ENCODE measurements around the gene CEP72. TPM values are rescaled to one million over a fixed set of nuclear protein-coding genes. Genes with fewer than 3 reads are reported as not detected.

CEP72 gene
- total RNA-seq, 1 experiment from 2014 or later: 17.3 TPM

GRCh38 chr5:658103-658502 is 46.0 kb downstream of the CEP72 start:
- BruUV-seq (replicated peaks): no TSS peak
- Histone ChIP-seq H3K9ac (ENCODE audit: low read length) (peak overlapping the region; percentile 76), H3K9me3 (ENCODE audit: low read length) (no peaks in the 10 kb centered on the region), H4K20me1 (ENCODE audit: low read length) (no peaks in the 10 kb centered on the region), H3K79me2 (ENCODE audit: low read length) (no peaks in the 10 kb centered on the region), H3K27ac (ENCODE audit: low read length) (peak overlapping the region; percentile 97), H3K4me3 (ENCODE audit: low read length) (no peak overlapping the region), H3K9me2 (replicated peaks; ENCODE audit: low read length) (no peaks in the 10 kb centered on the region), H3K27me3 (ENCODE audit: low read length) (no peaks in the 10 kb centered on the region), H3F3A (ENCODE audit: low read length, unreplicated experiment) (no peaks in the 10 kb centered on the region), H3K4me1 (ENCODE audit: insufficient read depth, low read length) (peaks cover 14% of the 10 kb centered on the region), H3K36me3 (ENCODE audit: low read depth, low read length) (peaks cover 32% of the 10 kb centered on the region), H2AFZ (ENCODE audit: low read length) (no peak overlapping the region), H3K4me2 (ENCODE audit: low read length) (peak overlapping the region; percentile 32)
- TF ChIP-seq EZH2phosphoT487 (IDR thresholded peaks at IDR 0.05; ENCODE audit: borderline replicate concordance, low read length) (no peak), EZH2 (IDR thresholded peaks at IDR 0.05; ENCODE audit: low read length, unreplicated experiment) (no peak), CTCF (conservative IDR thresholded peaks at IDR 0.05; ENCODE audit: low read depth, low read length) (no peak)
- CTCF ChIA-PET: interaction anchor here (0.6 kb wide), 1 partner anchor 212 kb away, joined by 5 read pairs; no protein-coding TSS in a partner anchor
- peak; percentile 6; the same call in 1 of the 2 replicates for ATAC-seq
- DNase-seq: no peak
- intact Hi-C loops (cut with micrococcal nuclease): loop anchor here (5.0 kb wide), 1 partner anchor 46 kb away; the partner anchor contains the start of gene CEP72
- POLR2A ChIA-PET (ENCODE audit: unreplicated experiment): no interaction called here

GRCh38 chr5:659496-660263 is 47.5 kb downstream of the CEP72 start:
- H3K27me3 ChIP-seq (ENCODE audit: low read length): no peaks in the 10 kb centered on the region
- no peaks in the 10 kb centered on the region for H3K9me2 ChIP-seq (replicated peaks; ENCODE audit: low read length)
- no peaks in the 10 kb centered on the region for H4K20me1 ChIP-seq (ENCODE audit: low read length)
- no peak overlapping the region for H3K4me3 ChIP-seq (ENCODE audit: low read length)
- H3K9me3 ChIP-seq (ENCODE audit: low read length): no peaks in the 10 kb centered on the region
- H2AFZ ChIP-seq (ENCODE audit: low read length): no peak overlapping the region
- BruUV-seq (replicated peaks): no TSS peak
- intact Hi-C loops (cut with micrococcal nuclease): loop anchor here (5.0 kb wide), 1 partner anchor 47 kb away; the partner anchor contains the start of gene CEP72
- CTCF ChIA-PET: no interaction called here
- peaks cover 43% of the 10 kb centered on the region for H3K36me3 ChIP-seq (ENCODE audit: low read depth, low read length)
- no peak overlapping the region for H3K4me2 ChIP-seq (ENCODE audit: low read length)
- no peak overlapping the region for H3K27ac ChIP-seq (ENCODE audit: low read length)
- no peaks in the 10 kb centered on the region for H3K79me2 ChIP-seq (ENCODE audit: low read length)
- H3K4me1 ChIP-seq (ENCODE audit: insufficient read depth, low read length): peaks cover 14% of the 10 kb centered on the region
- no peak for DNase-seq
- ATAC-seq: no peak
- no peaks in the 10 kb centered on the region for H3F3A ChIP-seq (ENCODE audit: low read length, unreplicated experiment)
- H3K9ac ChIP-seq (ENCODE audit: low read length): no peak overlapping the region
- TF ChIP-seq EZH2 (IDR thresholded peaks at IDR 0.05; ENCODE audit: low read length, unreplicated experiment) (no peak), CTCF (conservative IDR thresholded peaks at IDR 0.05; ENCODE audit: low read depth, low read length) (no peak), EZH2phosphoT487 (IDR thresholded peaks at IDR 0.05; ENCODE audit: borderline replicate concordance, low read length) (no peak)
- POLR2A ChIA-PET (ENCODE audit: unreplicated experiment): no interaction called here

GRCh38 chr5:660491-661030 is 48.4 kb downstream of the CEP72 start:
- no peaks in the 10 kb centered on the region for H3K9me3 ChIP-seq (ENCODE audit: low read length)
- H3K9ac ChIP-seq (ENCODE audit: low read length): no peak overlapping the region
- H3K4me1 ChIP-seq (ENCODE audit: insufficient read depth, low read length): peaks cover 14% of the 10 kb centered on the region
- no peak overlapping the region for H3K4me2 ChIP-seq (ENCODE audit: low read length)
- H3K79me2 ChIP-seq (ENCODE audit: low read length): no peaks in the 10 kb centered on the region
- no peaks in the 10 kb centered on the region for H3K27me3 ChIP-seq (ENCODE audit: low read length)
- ATAC-seq (no peak), DNase-seq (no peak)
- ChIA-PET POLR2A (ENCODE audit: unreplicated experiment) (no interaction called here), CTCF (no interaction called here)
- no peak overlapping the region for H3K27ac ChIP-seq (ENCODE audit: low read length)
- no peaks in the 10 kb centered on the region for H3K9me2 ChIP-seq (replicated peaks; ENCODE audit: low read length)
- BruUV-seq (replicated peaks): no TSS peak
- H3K36me3 ChIP-seq (ENCODE audit: low read depth, low read length): peaks cover 46% of the 10 kb centered on the region
- intact Hi-C loops (cut with micrococcal nuclease): no loop called here
- no peak overlapping the region for H3K4me3 ChIP-seq (ENCODE audit: low read length)
- H4K20me1 ChIP-seq (ENCODE audit: low read length): no peaks in the 10 kb centered on the region
- TF ChIP-seq EZH2 (IDR thresholded peaks at IDR 0.05; ENCODE audit: low read length, unreplicated experiment) (no peak), EZH2phosphoT487 (IDR thresholded peaks at IDR 0.05; ENCODE audit: borderline replicate concordance, low read length) (no peak), CTCF (conservative IDR thresholded peaks at IDR 0.05; ENCODE audit: low read depth, low read length) (no peak)
- no peak overlapping the region for H2AFZ ChIP-seq (ENCODE audit: low read length)
- no peaks in the 10 kb centered on the region for H3F3A ChIP-seq (ENCODE audit: low read length, unreplicated experiment)
